Stimulated activated CD4-positive, alpha-beta T cell treated with anti-CD3 and anti-CD28 coated beads, TNF-alpha, amount 100 ng/mL, for 4 hours (primary cell): Measurements from ENCODE around the gene TIGIT.

Source experiments
- DNase-seq, 3 experiments: peaks; one replicate each; pipeline ENCODE4 v3.0.0-alpha.2; 2020; ENCODE audit warnings: low read depth in 3 of 3

TIGIT gene

GRCh38 chr3:114310695-114311094 lies 16.9 kb downstream of the TIGIT start:
- DNase-seq = no peak

- no peak for DNase-seq
These were observed 19.6 kb downstream of the TIGIT start for GRCh38 chr3:114313426-114313825.

DNA sequence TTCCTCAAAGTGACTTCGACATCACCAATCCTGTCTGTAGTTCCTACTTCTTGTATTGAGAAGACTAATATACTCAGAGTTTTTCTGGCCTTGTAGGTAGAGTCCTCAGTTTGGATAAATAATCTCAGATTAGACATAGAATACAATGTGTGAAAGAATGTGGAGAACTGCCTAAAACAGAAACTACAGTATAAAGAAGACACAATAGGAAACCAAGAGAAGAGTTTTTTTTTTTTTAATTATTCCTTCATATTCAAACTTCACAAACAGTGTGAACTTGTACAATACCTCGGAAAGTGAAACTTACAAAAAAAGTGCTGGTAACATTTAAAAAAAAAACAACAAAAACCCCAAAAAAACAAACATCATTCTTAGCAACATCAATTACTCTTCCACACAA lies 20.5 kb downstream of the TIGIT start:
- no peak for DNase-seq

DNA sequence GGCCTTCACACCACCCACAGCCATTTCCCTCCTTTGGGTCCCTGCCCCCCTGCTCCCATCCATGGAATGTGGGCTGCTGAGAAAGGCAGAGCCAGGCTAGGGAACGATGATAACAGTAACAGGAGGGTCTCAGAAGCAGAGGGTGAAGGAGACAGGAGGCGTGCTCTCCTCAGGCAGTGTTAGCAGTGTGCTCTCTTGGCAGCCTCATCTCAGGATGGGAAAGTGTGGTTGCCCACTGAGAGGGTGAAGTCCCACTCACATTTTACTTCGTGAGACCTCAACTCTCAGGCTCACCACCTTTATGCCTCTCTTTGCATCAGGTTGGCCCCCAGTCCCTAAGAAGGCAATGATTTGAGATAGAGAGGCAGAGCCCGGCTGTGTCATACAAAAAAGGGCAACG lies 24.5 kb downstream of the TIGIT start:
- DNase-seq = no peak

- no peak for DNase-seq
These were observed 25.6 kb downstream of the TIGIT start for GRCh38 chr3:114319453-114319852.

DNA sequence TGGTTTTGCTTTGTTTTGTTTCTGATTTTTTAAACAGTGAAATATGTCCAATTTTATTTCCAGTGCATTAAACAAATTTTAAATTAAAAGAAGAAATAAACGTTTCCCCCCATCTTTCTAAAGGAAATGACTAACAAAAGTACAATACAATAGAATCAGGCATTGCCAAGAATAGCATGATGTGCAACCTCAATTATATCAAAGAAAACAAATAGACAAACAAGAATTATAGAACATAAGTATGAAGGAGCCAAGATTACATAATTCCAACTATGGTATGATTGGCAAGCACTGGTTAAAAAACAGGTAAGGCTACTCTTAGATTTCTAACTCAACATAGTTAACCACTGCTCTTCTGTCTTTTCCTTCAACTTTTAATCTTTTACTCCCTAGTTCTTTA lies 26.4 kb downstream of the TIGIT start:
- no peak for DNase-seq

GRCh38 chr3:114323546-114324254 lies 29.9 kb downstream of the TIGIT start:
- no peak for DNase-seq

GRCh38 chr3:114327665-114328064 lies 33.8 kb downstream of the TIGIT start:
- no peak for DNase-seq

DNA sequence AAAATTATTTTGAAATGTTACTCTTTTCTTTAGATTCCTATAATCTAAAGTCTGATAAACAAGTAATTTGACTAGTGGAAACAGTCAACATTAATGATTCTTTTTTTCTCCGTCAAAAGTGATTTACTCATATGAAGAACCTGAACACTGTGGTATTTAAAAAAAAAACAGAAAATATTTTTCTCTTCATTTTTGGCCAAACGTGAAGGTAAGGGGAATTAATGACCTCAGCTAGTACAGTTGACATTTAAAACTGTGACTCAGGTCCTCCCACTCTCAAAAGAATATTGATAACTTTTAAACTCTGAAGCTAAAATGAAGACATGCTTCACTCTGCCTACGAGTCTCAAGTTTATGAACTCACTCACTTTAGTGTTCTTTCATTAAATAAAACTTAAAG lies 34.5 kb downstream of the TIGIT start:
- no peak for DNase-seq

GRCh38 chr3:114329823-114330222 lies 36.0 kb downstream of the TIGIT start:
- no peak for DNase-seq

DNA sequence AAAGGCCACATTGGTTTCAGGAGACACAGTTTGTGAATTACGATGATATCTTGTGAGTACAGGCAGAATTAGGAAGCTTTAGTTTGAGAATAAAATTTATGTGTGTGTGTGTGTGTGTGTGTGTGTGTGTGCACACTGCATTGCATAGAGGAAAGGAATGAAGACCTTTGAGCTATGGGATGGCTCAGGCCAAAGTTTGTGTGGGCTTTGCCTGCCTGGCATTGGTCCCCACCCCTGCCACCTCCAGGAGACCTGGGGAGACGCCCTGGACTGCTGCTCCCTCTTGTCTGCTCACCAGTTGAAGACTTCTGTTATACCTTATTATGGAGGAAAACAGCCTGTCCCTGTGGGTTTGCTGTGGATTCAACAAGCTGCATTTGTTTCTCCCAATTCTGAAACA lies 37.2 kb downstream of the TIGIT start:
- DNase-seq = no peak

DNA sequence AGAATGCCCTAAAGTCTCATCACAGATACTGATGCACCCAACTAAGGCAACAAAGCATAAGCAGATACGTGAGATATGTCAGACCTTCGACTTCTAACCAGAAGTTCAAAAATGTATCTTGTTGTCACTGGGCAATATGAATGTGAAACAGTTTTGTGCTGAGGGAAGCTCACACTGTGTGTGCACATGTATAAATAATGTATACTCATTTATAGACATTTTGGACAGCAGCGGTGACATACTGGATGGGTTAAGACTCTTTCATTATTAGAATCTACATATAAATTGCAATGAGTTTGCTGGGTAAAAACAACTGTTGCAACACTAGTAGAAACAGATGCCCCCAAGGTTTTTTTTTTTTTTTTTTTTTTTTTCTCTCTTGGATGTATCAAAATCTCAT lies 37.9 kb downstream of the TIGIT start:
- no peak for DNase-seq

- no peak for DNase-seq
These were observed 38.7 kb downstream of the TIGIT start for GRCh38 chr3:114332342-114333179.

GRCh38 chr3:114333180-114333922 lies 39.5 kb downstream of the TIGIT start:
- DNase-seq = no peak

DNA sequence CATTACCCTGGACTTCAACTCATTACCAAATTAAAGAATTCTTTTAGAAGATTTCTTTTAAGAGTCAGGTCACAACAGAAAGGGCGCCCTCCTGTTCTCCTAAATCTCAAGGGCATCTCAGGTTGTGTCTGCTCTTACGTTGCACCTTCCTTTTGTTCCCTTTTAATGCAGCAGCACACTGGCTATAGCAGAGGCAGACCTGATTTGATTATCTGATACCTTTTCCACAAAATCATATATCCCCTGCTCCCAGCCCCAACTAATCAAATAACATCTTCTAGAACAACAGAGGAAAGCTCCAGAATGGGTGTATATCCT lies 40.1 kb downstream of the TIGIT start:
- DNase-seq = no peak

DNA sequence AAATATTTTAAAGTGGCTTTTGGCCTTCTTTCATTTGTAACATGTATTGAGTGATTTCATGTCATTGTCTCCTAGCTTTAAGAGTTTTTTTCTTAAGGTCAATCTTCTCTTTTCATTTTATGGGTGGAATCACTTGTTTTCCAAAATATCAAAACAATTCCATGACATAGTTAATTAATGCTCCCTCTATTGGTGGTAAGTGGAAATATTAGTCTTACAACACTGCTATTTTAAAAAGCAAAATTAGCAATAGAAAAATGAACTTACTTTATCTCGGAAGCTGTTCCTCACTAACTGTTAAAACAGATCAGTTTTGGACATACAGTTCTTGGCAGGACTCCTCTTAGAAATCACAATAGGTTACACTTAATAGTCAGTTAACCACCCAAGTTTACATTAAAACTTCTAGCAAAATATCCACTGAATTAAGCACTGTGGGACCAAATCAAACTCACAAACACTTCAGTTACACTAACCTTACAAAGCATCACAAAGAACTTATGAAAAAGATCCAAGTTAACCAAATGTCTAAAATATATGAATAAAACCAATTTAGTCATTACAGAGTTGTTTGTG lies 42.4 kb downstream of the TIGIT start:
- DNase-seq = no peak

GRCh38 chr3:114336857-114337256 lies 43.0 kb downstream of the TIGIT start:
- DNase-seq = no peak

GRCh38 chr3:114338651-114339357 lies 45.0 kb downstream of the TIGIT start:
- no peak for DNase-seq

GRCh38 chr3:114344492-114344891 lies 50.7 kb downstream of the TIGIT start:
- DNase-seq = no peak

DNA sequence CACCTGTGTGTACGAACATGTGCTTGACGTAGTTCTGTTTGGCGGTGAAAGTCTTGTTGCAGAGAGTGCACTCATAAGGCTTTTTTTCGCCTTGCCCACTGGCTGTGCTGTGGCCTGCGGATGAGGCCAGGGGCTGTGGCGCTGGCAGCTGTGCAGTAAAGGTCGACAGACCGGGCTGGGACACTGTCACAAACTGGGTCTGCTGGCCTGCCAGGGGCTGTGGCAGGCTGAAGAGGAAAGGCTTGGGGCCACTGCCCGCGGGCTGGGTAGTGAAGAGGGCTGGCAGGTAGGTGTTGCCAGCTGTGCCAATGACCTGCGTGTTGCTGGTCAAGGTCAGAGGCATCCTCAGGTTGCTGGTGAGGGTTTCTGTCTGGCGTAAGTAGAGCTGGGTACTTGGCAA lies 56.4 kb downstream of the TIGIT start:
- DNase-seq = no peak

DNA sequence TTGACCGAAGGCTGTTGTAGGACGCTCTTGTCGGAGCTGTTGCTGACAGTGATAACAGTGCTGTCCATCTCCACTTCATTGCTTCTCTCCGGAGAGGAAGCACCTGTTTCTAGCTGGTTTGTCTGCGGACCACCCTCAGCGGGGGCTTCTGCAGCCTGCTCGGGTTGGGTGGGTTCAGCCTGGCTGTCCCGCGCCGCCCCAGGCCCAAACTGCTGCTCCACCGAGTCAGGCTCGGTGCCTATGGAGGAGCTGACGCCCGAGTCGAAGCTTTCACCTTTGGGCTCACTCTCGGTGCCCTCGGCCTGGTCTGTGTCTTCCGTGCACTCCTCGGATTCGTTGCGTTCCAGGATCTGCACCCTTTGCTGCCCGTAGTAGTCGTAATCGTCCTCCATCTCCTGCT lies 56.9 kb downstream of the TIGIT start:
- DNase-seq = no peak
